ENCODE data around the gene AURKB. TPM values are rescaled to one million over a fixed set of nuclear protein-coding genes. Genes with fewer than 3 reads are reported as not detected.

Gene AURKB
- total and polyA plus RNA-seq, 2 of the 4 experiments (the other 2 are of a cell fraction): 45.9 to 62.0 TPM

DNA sequence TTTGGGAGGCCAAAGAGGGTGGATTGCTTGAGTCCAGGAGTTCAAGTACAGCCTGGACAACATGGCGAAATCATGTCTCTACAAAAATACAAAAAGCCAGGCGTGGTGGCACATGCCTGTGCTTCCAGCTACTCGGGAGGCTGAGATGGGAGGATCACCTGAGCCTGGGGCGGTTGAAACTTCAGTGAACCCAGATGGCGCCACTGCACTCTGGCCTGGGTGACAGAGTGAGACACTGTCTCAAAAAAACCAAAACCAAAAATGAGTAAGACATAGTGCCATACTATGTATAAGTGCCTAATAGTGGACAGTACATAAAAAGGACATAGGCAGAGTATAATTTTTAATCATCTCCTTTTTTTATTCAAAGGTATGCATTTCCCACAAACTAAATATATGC is 33.5 kb upstream of the AURKB start (continued):
- TF ChIP-seq, protein P1, sequence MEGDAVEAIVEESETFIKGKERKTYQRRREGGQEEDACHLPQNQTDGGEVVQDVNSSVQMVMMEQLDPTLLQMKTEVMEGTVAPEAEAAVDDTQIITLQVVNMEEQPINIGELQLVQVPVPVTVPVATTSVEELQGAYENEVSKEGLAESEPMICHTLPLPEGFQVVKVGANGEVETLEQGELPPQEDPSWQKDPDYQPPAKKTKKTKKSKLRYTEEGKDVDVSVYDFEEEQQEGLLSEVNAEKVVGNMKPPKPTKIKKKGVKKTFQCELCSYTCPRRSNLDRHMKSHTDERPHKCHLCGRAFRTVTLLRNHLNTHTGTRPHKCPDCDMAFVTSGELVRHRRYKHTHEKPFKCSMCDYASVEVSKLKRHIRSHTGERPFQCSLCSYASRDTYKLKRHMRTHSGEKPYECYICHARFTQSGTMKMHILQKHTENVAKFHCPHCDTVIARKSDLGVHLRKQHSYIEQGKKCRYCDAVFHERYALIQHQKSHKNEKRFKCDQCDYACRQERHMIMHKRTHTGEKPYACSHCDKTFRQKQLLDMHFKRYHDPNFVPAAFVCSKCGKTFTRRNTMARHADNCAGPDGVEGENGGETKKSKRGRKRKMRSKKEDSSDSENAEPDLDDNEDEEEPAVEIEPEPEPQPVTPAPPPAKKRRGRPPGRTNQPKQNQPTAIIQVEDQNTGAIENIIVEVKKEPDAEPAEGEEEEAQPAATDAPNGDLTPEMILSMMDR (conservative IDR thresholded peaks at IDR 0.05; ENCODE audit: low read depth, low read length): no peak

DNA sequence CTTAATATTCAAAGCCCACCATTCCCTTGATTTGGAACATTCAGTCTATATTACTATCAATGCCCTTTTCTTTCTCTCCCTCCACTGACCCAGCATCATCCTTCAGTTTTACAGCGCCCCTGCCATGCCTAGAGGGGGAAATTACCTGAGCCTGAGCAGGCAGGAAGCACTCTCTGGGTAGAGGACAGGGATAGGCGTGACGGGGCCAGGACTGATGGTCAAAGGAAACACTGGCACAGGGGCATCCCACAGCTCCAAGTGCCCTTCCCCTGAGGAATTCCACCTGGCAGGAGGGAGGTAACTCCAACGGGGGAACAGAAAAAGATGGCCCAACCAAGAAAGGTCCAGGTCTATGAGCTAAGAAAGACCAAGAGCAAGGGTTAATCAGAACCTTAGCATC is 27.5 kb upstream of the AURKB start:
- Histone ChIP-seq H3K4me2 (ENCODE audit: low read depth, low read length) (no peak overlapping the region), H3K9me3 (ENCODE audit: control insufficient read depth, insufficient read depth, low read length) (no peaks in the 10 kb centered on the region), H3K9ac (ENCODE audit: low read depth, low read length) (no peak overlapping the region), H3K36me3 (ENCODE audit: control insufficient read depth, insufficient read depth, low read length) (peaks cover 31% of the 10 kb centered on the region), H3K9me1 (ENCODE audit: insufficient read depth, low read length) (no peaks in the 10 kb centered on the region), H4K5ac (ENCODE audit: low read depth, low read length) (no peak overlapping the region), H3K4ac (ENCODE audit: low read depth, low read length) (no peak overlapping the region), H2AFZ (replicated peaks; ENCODE audit: low read length, poor library complexity) (no peak overlapping the region), H3K79me1 (ENCODE audit: low read depth in 1 of 2, low read length in 2 of 2) (peaks cover 0 to 2% of the 10 kb centered on the region in 2 experiments; a peak in 2 of 4 replicates), H3K14ac (replicated peaks; ENCODE audit: low read depth, low read length) (no peak overlapping the region), H2AK9ac (replicated peaks; ENCODE audit: low read depth, low read length, poor library complexity) (no peak overlapping the region), H4K8ac (ENCODE audit: low read depth in 2 of 2, low read length in 2 of 2) (no peak overlapping the region), H3K23ac (ENCODE audit: low read depth, low read length) (no peak overlapping the region), H2BK20ac (ENCODE audit: low read depth, low read length) (no peak overlapping the region), H4K20me1 (ENCODE audit: insufficient read depth, low read length) (no peaks in the 10 kb centered on the region), H3K27ac (ENCODE audit: insufficient read depth, low read length) (no peak overlapping the region), H2BK5ac (ENCODE audit: low read depth, low read length, poor library complexity, severe bottlenecking) (no peak overlapping the region), H3K18ac (ENCODE audit: low read depth, low read length) (no peak overlapping the region), H2AK5ac (ENCODE audit: low read depth, low read length) (no peak overlapping the region), H4K91ac (ENCODE audit: insufficient read depth, low read depth, low read length) (no peak overlapping the region), H2BK15ac (ENCODE audit: low read depth, low read length) (no peak overlapping the region), H3K27me3 (ENCODE audit: control insufficient read depth, insufficient read depth, low read length) (no peaks in the 10 kb centered on the region), H3K56ac (ENCODE audit: extremely low read depth, insufficient read depth, low read length) (no peak overlapping the region), H2BK120ac (ENCODE audit: low read depth, low read length) (no peak overlapping the region), H3K4me3 (ENCODE audit: insufficient read depth, low read depth, low read length) (no peak overlapping the region), H3K4me1 (ENCODE audit: control insufficient read depth, insufficient read depth, low read length) (no peaks in the 10 kb centered on the region)
- in situ Hi-C loops (cut with MboI; ENCODE audit: low sequenced_read_pairs): no loop called here
- ChIA-PET CTCF (no interaction called here), POLR2A (ENCODE audit: unreplicated experiment) (no interaction called here)
- 100% methylated on average over 2 of the region's 4 CpGs; no CpG with 5 or more reads in 1 of the 2 experiments for WGBS, 2 experiments (ENCODE audit: extremely low coverage in 2 of 2, insufficient read length in 1 of 2)
- ATAC-seq (ENCODE audit: low read depth): no peak
- no TSS peak for BruUV-seq (replicated peaks)
- intact Hi-C loops (cut with micrococcal nuclease): no loop called here
- dilution Hi-C loops (cut with HindIII; ENCODE audit: low sequenced_read_pairs, unreplicated experiment): loop anchor here (25.0 kb wide), 1 partner anchor 126 kb away; the partner anchor contains the start of genes ALOXE3 and HES7
- DNase-seq: no peak
- TF ChIP-seq, protein P2, sequence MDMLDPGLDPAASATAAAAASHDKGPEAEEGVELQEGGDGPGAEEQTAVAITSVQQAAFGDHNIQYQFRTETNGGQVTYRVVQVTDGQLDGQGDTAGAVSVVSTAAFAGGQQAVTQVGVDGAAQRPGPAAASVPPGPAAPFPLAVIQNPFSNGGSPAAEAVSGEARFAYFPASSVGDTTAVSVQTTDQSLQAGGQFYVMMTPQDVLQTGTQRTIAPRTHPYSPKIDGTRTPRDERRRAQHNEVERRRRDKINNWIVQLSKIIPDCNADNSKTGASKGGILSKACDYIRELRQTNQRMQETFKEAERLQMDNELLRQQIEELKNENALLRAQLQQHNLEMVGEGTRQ (IDR thresholded peaks at IDR 0.05; ENCODE audit: low read depth, low read length): no peak
- TF ChIP-seq SMC3 (IDR thresholded peaks at IDR 0.05; ENCODE audit: low read depth, low read length) (no peak), RAD21 (IDR thresholded peaks at IDR 0.05; ENCODE audit: low read length) (no peak), CHD1 (IDR thresholded peaks at IDR 0.05; ENCODE audit: low read depth, low read length) (no peak), POLR2A (IDR thresholded peaks at IDR 0.05; ENCODE audit: low read depth, low read length) (no peak), MXI1 (IDR thresholded peaks at IDR 0.05; ENCODE audit: borderline replicate concordance, low read depth, low read length) (no peak), RFX5 (IDR thresholded peaks at IDR 0.05; ENCODE audit: low read depth, low read length) (no peak), RCOR1 (IDR thresholded peaks at IDR 0.05; ENCODE audit: insufficient replicate concordance, low read length) (no peak), NFE2L2 (IDR thresholded peaks at IDR 0.05; ENCODE audit: low read depth, low read length) (no peak), MAFK (IDR thresholded peaks at IDR 0.05; ENCODE audit: low read depth, low read length) (no peak), FOS (IDR thresholded peaks at IDR 0.05; ENCODE audit: low read depth, low read length) (no peak), MAZ (IDR thresholded peaks at IDR 0.05; ENCODE audit: borderline replicate concordance, low read depth, low read length) (no peak), BHLHE40 (IDR thresholded peaks at IDR 0.05; ENCODE audit: low read depth, low read length) (no peak)
- TF ChIP-seq, protein P3, sequence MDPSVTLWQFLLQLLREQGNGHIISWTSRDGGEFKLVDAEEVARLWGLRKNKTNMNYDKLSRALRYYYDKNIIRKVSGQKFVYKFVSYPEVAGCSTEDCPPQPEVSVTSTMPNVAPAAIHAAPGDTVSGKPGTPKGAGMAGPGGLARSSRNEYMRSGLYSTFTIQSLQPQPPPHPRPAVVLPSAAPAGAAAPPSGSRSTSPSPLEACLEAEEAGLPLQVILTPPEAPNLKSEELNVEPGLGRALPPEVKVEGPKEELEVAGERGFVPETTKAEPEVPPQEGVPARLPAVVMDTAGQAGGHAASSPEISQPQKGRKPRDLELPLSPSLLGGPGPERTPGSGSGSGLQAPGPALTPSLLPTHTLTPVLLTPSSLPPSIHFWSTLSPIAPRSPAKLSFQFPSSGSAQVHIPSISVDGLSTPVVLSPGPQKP (IDR thresholded peaks at IDR 0.05; ENCODE audit: borderline replicate concordance, low read depth, low read length): no peak
